ENCODE data around the gene PCA3.

The PCA3 gene

DNA sequence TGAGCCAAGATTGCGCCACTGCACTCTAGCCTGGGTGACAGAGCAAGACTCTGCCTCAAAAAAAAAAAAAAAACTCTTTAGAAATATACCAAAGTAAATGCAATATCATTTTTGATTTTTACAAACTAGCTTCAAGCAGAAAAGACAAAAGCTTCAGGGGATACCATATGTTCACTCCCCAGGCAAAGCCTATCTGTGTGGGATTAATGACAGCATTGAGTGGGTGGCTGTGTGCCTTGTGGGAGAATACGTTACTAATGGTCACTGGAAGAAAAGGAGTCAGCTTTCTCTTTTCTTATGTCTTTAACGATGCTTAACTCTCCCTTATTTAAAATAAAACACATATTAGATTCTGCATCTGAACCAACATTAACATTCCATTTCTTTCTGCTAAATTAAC, 1.9 kb downstream of the PCA3 start:
- TF ChIP-seq CEBPB (IDR thresholded peaks at IDR 0.05) (no peak), YY1 (IDR thresholded peaks at IDR 0.05; ENCODE audit: low read depth) (no peak), CREB1 (IDR thresholded peaks at IDR 0.05; ENCODE audit: low read depth) (no peak), TCF12 (IDR thresholded peaks at IDR 0.05; ENCODE audit: low read depth) (no peak), NFIC (IDR thresholded peaks at IDR 0.05) (no peak), FOXM1 (IDR thresholded peaks at IDR 0.05; ENCODE audit: borderline replicate concordance, low read depth) (no peak), TAF1 (IDR thresholded peaks at IDR 0.05; ENCODE audit: low read depth) (no peak), RAD21 (IDR thresholded peaks at IDR 0.05; ENCODE audit: low read depth) (no peak), EGR1 (IDR thresholded peaks at IDR 0.05) (no peak), EP300 (IDR thresholded peaks at IDR 0.05; ENCODE audit: borderline replicate concordance) (no peak), ZBTB7A (IDR thresholded peaks at IDR 0.05; ENCODE audit: low read depth) (no peak), TEAD4 (IDR thresholded peaks at IDR 0.05) (no peak)
- TF ChIP-seq, protein P1, sequence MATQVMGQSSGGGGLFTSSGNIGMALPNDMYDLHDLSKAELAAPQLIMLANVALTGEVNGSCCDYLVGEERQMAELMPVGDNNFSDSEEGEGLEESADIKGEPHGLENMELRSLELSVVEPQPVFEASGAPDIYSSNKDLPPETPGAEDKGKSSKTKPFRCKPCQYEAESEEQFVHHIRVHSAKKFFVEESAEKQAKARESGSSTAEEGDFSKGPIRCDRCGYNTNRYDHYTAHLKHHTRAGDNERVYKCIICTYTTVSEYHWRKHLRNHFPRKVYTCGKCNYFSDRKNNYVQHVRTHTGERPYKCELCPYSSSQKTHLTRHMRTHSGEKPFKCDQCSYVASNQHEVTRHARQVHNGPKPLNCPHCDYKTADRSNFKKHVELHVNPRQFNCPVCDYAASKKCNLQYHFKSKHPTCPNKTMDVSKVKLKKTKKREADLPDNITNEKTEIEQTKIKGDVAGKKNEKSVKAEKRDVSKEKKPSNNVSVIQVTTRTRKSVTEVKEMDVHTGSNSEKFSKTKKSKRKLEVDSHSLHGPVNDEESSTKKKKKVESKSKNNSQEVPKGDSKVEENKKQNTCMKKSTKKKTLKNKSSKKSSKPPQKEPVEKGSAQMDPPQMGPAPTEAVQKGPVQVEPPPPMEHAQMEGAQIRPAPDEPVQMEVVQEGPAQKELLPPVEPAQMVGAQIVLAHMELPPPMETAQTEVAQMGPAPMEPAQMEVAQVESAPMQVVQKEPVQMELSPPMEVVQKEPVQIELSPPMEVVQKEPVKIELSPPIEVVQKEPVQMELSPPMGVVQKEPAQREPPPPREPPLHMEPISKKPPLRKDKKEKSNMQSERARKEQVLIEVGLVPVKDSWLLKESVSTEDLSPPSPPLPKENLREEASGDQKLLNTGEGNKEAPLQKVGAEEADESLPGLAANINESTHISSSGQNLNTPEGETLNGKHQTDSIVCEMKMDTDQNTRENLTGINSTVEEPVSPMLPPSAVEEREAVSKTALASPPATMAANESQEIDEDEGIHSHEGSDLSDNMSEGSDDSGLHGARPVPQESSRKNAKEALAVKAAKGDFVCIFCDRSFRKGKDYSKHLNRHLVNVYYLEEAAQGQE (IDR thresholded peaks at IDR 0.05; ENCODE audit: low read depth) = no peak
- TF ChIP-seq, protein P2, sequence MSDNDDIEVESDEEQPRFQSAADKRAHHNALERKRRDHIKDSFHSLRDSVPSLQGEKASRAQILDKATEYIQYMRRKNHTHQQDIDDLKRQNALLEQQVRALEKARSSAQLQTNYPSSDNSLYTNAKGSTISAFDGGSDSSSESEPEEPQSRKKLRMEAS (IDR thresholded peaks at IDR 0.05) = no peak
- TF ChIP-seq, protein P3, sequence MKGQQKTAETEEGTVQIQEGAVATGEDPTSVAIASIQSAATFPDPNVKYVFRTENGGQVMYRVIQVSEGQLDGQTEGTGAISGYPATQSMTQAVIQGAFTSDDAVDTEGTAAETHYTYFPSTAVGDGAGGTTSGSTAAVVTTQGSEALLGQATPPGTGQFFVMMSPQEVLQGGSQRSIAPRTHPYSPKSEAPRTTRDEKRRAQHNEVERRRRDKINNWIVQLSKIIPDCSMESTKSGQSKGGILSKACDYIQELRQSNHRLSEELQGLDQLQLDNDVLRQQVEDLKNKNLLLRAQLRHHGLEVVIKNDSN (IDR thresholded peaks at IDR 0.05) = no peak

DNA sequence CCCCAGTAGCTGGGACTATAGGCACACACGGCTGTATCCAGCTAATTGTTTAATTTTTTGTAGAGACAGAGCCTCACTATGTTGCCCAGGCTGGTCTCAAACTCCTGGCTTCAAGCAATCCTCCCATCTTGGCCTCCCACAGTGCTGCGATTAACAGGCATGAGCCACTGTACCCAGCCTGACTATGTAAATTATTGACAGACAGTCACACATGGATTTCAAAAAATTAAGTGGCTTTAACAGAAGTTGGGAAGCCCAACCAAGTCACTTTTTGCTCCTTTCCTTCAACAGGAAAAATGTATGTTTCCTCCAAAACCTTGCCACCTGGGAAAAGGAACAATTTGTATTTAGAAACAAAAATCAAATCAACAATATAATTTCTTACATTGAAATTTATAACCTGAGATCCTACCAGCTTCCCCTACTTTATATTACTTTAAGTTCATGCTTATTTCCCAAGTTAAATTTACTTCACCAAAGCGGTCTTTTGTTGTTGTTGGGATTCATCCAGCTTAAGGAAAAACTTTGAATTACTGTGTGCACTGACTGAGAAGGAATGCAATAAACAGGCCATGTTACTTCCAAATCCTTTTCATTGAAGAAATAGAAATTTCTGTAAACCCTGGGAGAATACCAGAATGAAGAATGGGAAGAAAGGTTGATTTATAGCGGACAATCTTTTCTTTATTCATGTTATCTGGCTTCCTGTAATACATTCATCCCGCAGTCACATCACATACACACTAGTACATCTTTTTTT, 8.6 kb downstream of the PCA3 start:
- TF ChIP-seq ZBTB7A (IDR thresholded peaks at IDR 0.05; ENCODE audit: low read depth) = no peak
- no peak for TF ChIP-seq CREB1 (IDR thresholded peaks at IDR 0.05; ENCODE audit: low read depth)
- TF ChIP-seq EP300 (IDR thresholded peaks at IDR 0.05; ENCODE audit: borderline replicate concordance) = no peak
- no peak for TF ChIP-seq CEBPB (IDR thresholded peaks at IDR 0.05)
- TF ChIP-seq, protein P3 (IDR thresholded peaks at IDR 0.05) = no peak
- TF ChIP-seq YY1 (IDR thresholded peaks at IDR 0.05; ENCODE audit: low read depth) = no peak
- TF ChIP-seq EGR1 (IDR thresholded peaks at IDR 0.05) = no peak
- TF ChIP-seq FOXM1 (IDR thresholded peaks at IDR 0.05; ENCODE audit: borderline replicate concordance, low read depth) = no peak
- no peak for TF ChIP-seq TEAD4 (IDR thresholded peaks at IDR 0.05)
- TF ChIP-seq, protein P2 (IDR thresholded peaks at IDR 0.05) = no peak
- TF ChIP-seq RAD21 (IDR thresholded peaks at IDR 0.05; ENCODE audit: low read depth) = no peak
- TF ChIP-seq, protein P1 (IDR thresholded peaks at IDR 0.05; ENCODE audit: low read depth) = no peak
- TF ChIP-seq TAF1 (IDR thresholded peaks at IDR 0.05; ENCODE audit: low read depth) = no peak
- no peak for TF ChIP-seq NFIC (IDR thresholded peaks at IDR 0.05)
- no peak for TF ChIP-seq TCF12 (IDR thresholded peaks at IDR 0.05; ENCODE audit: low read depth)

DNA sequence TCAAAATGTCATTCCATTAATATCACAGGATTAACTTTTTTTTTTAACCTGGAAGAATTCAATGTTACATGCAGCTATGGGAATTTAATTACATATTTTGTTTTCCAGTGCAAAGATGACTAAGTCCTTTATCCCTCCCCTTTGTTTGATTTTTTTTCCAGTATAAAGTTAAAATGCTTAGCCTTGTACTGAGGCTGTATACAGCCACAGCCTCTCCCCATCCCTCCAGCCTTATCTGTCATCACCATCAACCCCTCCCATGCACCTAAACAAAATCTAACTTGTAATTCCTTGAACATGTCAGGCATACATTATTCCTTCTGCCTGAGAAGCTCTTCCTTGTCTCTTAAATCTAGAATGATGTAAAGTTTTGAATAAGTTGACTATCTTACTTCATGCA, 20.6 kb downstream of the PCA3 start:
- no peak for TF ChIP-seq CREB1 (IDR thresholded peaks at IDR 0.05; ENCODE audit: low read depth)
- TF ChIP-seq, protein P2 (IDR thresholded peaks at IDR 0.05) = no peak
- TF ChIP-seq TAF1 (IDR thresholded peaks at IDR 0.05; ENCODE audit: low read depth) = no peak
- TF ChIP-seq TEAD4 (IDR thresholded peaks at IDR 0.05) = no peak

DNA sequence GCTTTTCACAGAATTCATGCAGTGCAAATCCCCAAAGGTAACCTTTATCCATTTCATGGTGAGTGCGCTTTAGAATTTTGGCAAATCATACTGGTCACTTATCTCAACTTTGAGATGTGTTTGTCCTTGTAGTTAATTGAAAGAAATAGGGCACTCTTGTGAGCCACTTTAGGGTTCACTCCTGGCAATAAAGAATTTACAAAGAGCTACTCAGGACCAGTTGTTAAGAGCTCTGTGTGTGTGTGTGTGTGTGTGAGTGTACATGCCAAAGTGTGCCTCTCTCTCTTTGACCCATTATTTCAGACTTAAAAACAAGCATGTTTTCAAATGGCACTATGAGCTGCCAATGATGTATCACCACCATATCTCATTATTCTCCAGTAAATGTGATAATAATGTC, 21.3 kb downstream of the PCA3 start:
- TF ChIP-seq EGR1 (IDR thresholded peaks at IDR 0.05) = no peak
- no peak for TF ChIP-seq YY1 (IDR thresholded peaks at IDR 0.05; ENCODE audit: low read depth)
- TF ChIP-seq, protein P2 (IDR thresholded peaks at IDR 0.05) = no peak
- no peak for TF ChIP-seq FOXM1 (IDR thresholded peaks at IDR 0.05; ENCODE audit: borderline replicate concordance, low read depth)
- no peak for TF ChIP-seq ZBTB7A (IDR thresholded peaks at IDR 0.05; ENCODE audit: low read depth)
- no peak for TF ChIP-seq EP300 (IDR thresholded peaks at IDR 0.05; ENCODE audit: borderline replicate concordance)
- no peak for TF ChIP-seq RAD21 (IDR thresholded peaks at IDR 0.05; ENCODE audit: low read depth)
- no peak for TF ChIP-seq TAF1 (IDR thresholded peaks at IDR 0.05; ENCODE audit: low read depth)
- no peak for TF ChIP-seq CREB1 (IDR thresholded peaks at IDR 0.05; ENCODE audit: low read depth)
- no peak for TF ChIP-seq CEBPB (IDR thresholded peaks at IDR 0.05)
- no peak for TF ChIP-seq NFIC (IDR thresholded peaks at IDR 0.05)
- TF ChIP-seq TCF12 (IDR thresholded peaks at IDR 0.05; ENCODE audit: low read depth) = no peak
- no peak for TF ChIP-seq TEAD4 (IDR thresholded peaks at IDR 0.05)

DNA sequence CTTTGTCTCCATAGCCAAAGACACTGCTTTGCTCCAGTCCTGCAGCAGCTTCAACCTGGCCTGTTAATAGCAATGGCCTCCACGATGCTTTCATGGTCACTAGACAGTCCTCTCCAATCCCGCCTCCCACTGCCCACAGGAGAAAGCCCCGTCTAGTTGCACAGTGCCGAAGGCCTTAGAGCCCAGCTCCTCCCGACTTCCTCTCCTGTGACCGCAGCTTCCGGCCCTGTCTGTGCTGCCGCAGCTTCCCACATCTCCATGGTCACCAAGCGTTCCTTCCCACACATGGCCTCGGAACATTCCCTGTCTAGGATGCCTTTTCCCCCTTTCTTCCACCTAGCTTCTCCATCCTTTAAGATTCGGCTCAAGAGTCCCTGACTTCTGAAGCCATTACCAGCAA, 23.4 kb downstream of the PCA3 start:
- TF ChIP-seq, protein P1 (IDR thresholded peaks at IDR 0.05; ENCODE audit: low read depth) = no peak
- TF ChIP-seq TEAD4 (IDR thresholded peaks at IDR 0.05) = no peak
- TF ChIP-seq RAD21 (IDR thresholded peaks at IDR 0.05; ENCODE audit: low read depth) = no peak
- TF ChIP-seq, protein P2 (IDR thresholded peaks at IDR 0.05) = no peak
- TF ChIP-seq, protein P3 (IDR thresholded peaks at IDR 0.05) = no peak
- no peak for TF ChIP-seq CREB1 (IDR thresholded peaks at IDR 0.05; ENCODE audit: low read depth)
- no peak for TF ChIP-seq EP300 (IDR thresholded peaks at IDR 0.05; ENCODE audit: borderline replicate concordance)
- TF ChIP-seq CEBPB (IDR thresholded peaks at IDR 0.05) = no peak
- TF ChIP-seq TCF12 (IDR thresholded peaks at IDR 0.05; ENCODE audit: low read depth) = no peak
- no peak for TF ChIP-seq NFIC (IDR thresholded peaks at IDR 0.05)
- TF ChIP-seq FOXM1 (IDR thresholded peaks at IDR 0.05; ENCODE audit: borderline replicate concordance, low read depth) = no peak
- no peak for TF ChIP-seq TAF1 (IDR thresholded peaks at IDR 0.05; ENCODE audit: low read depth)
